NCI-H226 (cell line): ENCODE data around the gene PPIP5K2.
"Not testable (repeated sequence)": the region's sequence is repeated elsewhere in the genome, so short reads cannot be mapped to it uniquely, and the experiment has no call there.

Source experiments
- DNase-seq: peaks from one replicate; pipeline ENCODE4 v3.0.0-alpha.2; 2015

PPIP5K2 gene

GRCh38 chr5:103126557-103126956 is 6.5 kb downstream of the PPIP5K2 start:
- DNase-seq = no peak

- no peak for DNase-seq
Observed at GRCh38 chr5:103127292-103127817, 7.3 kb downstream of the PPIP5K2 start.

- DNase-seq = no peak
Observed at GRCh38 chr5:103128202-103128601, 8.1 kb downstream of the PPIP5K2 start.

DNA sequence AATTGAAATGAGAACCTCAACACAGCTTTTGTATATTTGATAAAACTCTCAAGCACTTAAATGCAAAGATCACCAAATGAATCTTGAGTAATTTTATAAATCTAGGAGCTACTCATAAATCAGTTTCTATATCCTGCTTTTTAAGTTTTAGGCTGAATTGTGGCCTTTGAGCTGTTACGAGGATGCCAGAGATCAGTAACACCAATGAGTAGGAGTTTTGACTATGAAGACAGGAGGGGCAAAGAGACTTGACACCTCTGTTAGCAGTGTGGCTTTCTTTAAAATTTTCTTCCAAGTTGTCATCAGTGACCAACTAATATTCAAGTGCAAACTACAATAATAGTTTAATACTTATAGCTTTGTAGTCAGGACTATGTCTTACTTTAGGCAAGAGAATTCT is 12.6 kb downstream of the PPIP5K2 start:
- DNase-seq = no peak

DNA sequence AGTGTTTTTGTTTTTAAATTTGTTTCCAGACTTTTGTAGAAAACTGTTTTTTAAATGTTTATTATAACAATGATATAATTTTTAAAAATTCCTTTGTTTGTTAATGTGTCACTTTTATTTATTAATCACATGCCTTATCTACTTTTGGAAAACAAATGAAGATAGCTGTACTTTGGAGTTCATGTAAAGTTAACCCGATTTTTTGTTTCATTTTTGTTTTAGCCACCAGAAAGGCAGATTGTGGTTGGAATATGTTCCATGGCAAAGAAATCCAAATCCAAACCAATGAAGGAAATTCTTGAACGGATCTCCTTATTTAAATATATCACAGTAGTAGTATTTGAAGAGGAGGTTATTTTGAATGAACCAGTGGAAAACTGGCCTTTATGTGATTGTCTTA is 13.1 kb downstream of the PPIP5K2 start:
- DNase-seq = no peak

GRCh38 chr5:103135461-103135860 is 15.4 kb downstream of the PPIP5K2 start:
- no peak for DNase-seq

DNA sequence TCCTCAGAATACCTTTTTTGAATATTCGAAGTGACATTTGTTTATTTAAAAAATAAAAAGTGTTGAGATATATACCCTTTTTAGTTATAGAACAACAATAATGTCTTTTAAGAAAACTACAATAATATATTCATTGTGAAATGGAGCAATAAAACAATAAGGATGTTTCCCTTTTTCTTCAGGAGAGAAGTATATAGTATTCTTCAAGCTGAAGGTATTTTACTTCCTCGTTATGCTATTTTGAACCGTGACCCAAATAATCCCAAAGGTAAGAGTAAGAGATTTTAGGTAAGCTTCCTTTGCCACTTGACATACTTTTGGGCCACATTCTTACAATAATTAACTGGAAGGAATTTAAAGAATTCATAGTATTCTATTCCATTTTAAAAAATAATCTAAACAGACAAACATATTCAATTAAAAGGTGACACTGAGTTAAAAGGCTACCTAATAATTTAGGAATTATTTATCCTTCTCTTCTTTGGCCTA is 18.1 kb downstream of the PPIP5K2 start:
- no peak for DNase-seq

GRCh38 chr5:103139264-103139865 is 19.3 kb downstream of the PPIP5K2 start:
- DNase-seq = peak; percentile 15

GRCh38 chr5:103142132-103142531 is 22.0 kb downstream of the PPIP5K2 start:
- not testable (repeated sequence) for DNase-seq

- DNase-seq = no peak
Observed at GRCh38 chr5:103145196-103145595, 25.1 kb downstream of the PPIP5K2 start.

- no peak for DNase-seq
Observed at GRCh38 chr5:103148213-103148612, 28.1 kb downstream of the PPIP5K2 start.

DNA sequence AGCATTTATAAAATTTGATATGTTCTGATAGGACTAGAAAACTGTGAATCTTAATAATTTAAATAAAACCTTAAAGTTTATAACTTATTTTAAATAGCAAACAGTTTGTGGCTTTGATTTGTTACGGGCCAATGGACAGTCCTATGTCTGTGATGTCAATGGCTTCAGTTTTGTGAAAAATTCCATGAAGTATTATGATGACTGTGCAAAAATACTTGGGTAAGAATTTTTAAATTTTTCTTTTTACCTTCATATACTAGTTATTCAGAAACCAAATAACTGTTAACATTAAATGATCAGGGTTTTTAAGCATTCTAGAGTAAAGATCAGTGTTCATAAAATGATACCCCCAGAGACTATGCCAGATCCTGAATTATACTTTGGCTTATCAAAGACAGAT is 31.1 kb downstream of the PPIP5K2 start:
- no peak for DNase-seq

GRCh38 chr5:103166706-103167105 is 46.6 kb downstream of the PPIP5K2 start:
- DNase-seq = no peak

GRCh38 chr5:103174147-103174546 is 54.0 kb downstream of the PPIP5K2 start:
- no peak for DNase-seq

DNA sequence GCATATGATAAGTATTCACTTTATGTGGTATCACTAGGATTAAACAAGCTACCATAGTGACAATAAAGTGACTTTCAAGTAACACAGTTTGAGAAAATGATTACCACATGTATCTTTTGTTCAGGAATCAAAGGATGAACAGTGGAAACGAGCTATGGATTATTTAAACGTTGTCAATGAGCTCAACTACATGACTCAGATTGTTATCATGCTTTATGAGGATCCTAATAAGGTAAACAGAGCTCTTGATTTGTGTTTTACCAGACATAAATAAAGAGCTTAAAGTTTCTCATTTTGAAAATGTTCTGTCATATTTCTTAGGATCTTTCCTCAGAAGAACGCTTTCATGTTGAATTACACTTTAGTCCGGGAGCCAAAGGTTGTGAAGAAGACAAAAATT is 57.4 kb downstream of the PPIP5K2 start:
- DNase-seq = no peak

- no peak for DNase-seq
Observed at GRCh38 chr5:103178167-103178566, 58.1 kb downstream of the PPIP5K2 start.

- no peak for DNase-seq
Observed at GRCh38 chr5:103186152-103186551, 66.1 kb downstream of the PPIP5K2 start.

DNA sequence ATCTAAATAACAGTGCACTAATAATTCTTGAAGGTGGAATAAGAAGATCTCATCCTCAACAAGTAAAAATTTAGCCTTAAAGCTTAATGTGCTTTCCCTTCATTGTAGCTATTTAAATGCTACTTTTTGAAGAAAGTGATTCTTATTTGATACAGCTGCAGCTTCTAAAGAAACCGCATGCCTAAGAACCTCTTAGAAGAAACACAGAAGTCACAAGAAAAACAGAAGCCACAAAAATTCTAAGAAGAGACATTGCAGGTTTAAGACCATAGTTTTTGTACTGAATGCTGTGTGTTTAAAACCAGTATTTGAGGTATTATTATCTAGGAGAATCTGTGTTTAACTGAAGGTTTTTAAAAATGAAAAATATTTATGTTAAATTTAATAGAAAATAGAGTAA is 68.3 kb downstream of the PPIP5K2 start:
- DNase-seq = no peak

DNA sequence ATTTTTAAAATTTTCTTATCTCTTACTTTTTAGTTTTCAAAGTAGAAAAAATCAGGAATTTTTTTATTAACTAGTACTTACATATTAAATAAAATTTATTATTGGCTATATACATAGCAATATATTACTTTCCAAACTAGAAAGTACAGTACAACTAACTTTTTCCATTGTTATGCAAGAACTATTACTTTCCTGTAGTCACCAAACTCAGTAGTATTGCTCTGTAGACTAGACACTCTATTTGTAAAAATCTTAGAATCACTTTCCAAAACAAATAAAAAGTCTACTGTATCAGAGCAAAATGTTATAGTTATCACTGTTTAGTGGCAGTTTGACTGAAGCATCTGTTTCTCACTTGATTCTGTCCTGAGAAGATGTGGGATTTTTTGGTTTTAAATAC is 83.1 kb downstream of the PPIP5K2 start:
- no peak for DNase-seq

DNA sequence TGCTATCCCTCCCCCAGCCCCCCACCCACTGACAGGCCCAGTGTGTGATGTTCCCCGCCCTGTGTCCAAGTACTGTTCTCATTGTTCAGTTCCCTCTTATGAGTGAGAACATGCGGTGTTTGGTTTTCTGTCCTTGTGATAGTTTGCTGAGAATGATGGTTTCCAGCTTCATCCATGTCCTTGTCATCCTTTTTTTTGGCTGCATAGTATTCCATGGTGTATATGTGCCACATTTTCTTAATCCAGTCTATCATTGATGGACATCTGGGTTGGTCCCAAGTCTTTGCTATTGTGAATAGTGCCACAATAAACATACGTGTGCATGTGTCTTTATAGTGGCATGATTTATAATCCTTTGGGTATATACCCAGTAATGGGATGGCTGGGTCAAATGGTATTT is 84.9 kb downstream of the PPIP5K2 start:
- not testable (repeated sequence) for DNase-seq

- no peak for DNase-seq
Observed at GRCh38 chr5:103205991-103206700, 86.0 kb downstream of the PPIP5K2 start.

DNA sequence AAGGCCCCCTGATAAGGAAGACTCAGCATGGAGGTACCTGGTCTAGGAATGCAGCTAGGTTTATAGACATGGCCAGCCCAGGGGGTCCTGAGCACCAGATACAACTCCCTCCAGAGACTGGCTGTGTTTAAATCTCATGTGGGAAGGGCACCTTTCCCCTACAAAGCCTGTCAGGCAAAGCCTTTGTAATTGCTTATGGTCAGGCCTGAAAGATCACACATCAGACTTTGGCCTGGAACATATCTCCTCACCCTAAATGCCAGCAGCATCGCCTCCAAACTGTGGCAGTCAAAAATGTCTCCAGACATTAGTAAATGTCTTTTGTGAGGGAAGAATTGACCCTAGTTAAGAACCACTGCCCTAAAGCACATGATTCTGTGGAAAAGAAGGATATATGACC is 86.9 kb downstream of the PPIP5K2 start:
- DNase-seq = no peak

GRCh38 chr5:103207653-103208052 is 87.6 kb downstream of the PPIP5K2 start:
- DNase-seq = no peak

DNA sequence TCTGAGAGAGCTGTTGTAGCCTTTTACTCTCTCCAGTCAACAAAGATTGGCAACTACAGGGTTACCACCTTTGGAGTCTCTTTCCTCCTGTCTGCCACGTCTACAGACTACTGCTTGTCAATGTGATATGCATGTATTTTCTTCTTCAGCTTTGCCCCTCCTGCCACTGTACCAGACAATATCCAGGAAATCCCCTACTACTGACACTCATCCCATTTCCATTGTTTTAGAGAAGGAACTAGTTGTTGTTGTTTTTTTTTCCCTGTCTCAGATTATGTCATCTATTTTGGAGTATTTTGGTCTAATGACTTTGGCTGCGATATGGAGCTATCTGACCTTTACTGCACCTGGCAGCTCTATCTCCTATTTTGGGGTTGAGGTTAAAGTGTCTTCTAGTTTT is 88.4 kb downstream of the PPIP5K2 start:
- DNase-seq = no peak

- no peak for DNase-seq
Observed at GRCh38 chr5:103209065-103209464, 89.0 kb downstream of the PPIP5K2 start.
